ENCODE data around the gene GJD2.

The GJD2 gene

DNA sequence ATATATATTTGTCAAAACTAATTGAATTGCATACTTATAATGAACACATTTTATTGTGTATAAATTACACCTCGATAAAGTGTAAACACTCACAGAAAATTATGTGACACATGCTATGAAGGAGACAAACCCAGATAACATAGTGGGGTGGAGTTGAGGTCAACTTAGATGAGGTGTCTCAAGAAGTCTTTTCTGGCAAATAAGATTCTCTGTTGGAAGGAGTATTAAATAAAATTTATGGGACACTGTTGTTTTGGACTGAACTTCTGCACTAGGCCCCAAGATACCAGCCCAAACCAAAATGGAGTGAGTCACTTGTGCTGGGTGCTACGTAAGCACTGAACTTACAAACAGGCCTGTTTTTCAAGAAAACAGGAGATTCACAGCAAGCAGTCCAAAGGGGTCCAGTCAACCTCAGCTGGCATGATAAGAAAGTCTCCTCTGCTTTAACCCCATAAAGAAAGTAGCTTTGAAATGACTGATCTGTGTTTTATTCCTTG is 21.9 kb upstream of the GJD2 start:
- DNase-seq (ENCODE audit: low read depth, low spot score) = no peak

DNA sequence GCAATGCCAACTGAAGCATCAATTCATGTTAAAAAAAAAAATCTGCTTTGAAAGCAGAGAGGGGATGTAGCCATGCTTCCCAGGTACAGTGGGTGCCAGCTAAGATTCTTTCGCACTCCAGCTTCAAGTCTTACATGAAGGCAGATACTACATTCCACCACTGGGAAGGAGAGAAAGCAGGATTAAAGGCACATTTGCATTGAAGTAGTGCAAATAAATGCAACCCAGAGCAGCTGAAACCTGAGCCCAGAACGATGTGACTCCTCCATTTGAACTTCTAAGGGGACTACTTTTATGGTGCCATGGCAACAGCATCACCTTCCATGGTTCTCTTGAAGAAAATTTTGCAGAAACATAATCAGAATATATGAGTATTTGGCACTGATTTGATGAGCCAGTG is 19.1 kb upstream of the GJD2 start:
- no peak overlapping the region for H3K27ac ChIP-seq
- DNase-seq (ENCODE audit: low read depth, low spot score) = no peak

More for the DNA sequence above, 21.9 kb upstream of the GJD2 start:
- no peak overlapping the region for H3K27ac ChIP-seq

DNA sequence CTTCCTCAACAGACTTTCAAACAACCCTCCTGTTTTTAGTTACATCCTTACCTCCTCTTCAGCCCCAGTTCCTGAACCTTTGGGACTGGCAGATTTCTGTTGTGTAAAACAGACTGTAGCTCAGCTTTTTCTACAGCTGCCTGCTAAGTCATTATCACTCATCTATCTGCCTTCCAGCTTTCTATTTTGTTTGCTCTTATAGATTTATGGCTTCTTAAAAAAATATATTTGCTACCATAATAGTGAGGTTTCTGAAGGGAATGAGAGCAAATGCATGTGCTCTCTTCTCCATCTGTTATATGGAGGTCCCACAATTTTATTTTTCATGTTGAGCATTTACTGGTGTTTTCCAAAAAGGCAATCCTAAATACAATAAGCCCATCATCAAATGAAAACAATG is 18.2 kb upstream of the GJD2 start:
- H3K27ac ChIP-seq = no peak overlapping the region
- no peak for DNase-seq (ENCODE audit: low read depth, low spot score)

DNA sequence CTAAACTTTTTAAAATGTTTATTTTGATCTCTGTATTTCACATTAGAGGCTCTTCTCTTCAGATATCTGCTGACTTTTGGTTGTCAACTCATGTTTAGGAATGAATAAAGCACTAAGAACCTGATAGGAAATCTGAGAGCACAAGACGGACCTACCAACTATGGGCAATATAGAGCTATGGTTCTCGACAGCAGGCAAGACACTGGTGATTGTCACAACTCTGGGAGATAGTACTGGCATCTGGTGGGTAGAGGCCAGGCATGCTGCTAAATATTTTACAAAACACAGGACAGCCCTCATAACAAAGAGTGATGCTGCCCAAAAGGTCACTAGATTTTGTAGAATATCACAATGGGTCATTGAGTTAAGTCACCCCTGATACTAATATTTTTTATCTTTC is 17.5 kb upstream of the GJD2 start:
- DNase-seq (ENCODE audit: low read depth, low spot score) = no peak
- no peak overlapping the region for H3K27ac ChIP-seq

DNA sequence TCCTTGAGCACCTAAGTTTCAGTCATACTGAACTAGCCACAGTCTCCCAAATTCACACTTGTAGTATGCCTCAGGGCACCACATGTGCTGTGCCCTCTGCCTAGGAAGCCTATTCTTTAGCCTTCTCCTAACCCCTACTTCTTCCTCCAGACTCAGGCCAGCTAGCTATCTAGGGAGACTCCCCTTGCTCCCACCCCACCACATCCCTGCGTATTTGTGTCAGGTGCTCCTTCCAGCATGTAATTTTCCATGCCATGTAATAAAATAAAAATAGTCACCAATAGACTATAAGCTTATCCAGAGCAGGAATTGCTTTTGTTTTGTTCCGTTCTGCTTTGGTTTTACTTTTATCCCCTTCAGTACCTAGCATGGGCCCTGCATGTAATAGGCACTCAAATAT is 14.9 kb upstream of the GJD2 start:
- no peak overlapping the region for H3K27ac ChIP-seq
- no peak for DNase-seq (ENCODE audit: low read depth, low spot score)

DNA sequence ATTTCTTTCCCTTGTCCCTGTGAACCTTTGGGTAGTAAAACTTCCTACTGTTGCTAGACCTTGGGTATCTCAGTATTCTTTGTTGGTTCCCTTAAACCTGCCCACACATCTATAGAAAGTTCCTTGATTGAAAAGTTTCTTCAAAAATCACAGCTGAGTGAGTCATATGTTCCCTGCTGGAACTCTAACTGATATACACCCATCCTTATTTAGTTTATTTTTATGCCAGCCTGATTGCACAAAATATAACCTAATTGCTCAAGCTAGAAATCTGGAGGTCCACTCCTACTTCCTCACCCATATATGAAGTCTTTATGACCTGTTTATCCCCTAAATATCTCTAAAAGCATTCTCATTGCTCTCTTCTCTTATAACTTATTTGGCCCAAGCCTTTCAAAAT is 13.7 kb upstream of the GJD2 start:
- DNase-seq (ENCODE audit: low read depth, low spot score) = no peak
- no peak overlapping the region for H3K27ac ChIP-seq

DNA sequence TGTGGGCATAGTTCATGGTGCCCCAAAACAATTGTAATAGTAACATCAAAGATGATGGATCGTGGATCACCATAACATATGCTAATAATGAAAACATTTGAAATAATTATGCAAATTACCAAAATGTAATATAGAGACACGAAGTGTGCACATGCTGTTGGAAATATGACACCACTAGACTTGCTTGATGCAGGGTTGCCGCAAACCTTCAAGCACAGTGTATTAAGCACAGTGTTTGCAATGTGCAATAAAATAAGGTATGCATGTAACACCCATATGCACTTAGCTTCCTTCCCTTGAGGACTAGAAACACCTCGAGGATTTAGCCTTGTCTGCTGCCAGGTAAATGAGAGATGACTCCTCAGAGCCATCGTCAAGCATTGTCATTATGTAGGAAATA is 10.9 kb upstream of the GJD2 start:
- H3K27ac ChIP-seq = no peak overlapping the region
- no peak for DNase-seq (ENCODE audit: low read depth, low spot score)

DNA sequence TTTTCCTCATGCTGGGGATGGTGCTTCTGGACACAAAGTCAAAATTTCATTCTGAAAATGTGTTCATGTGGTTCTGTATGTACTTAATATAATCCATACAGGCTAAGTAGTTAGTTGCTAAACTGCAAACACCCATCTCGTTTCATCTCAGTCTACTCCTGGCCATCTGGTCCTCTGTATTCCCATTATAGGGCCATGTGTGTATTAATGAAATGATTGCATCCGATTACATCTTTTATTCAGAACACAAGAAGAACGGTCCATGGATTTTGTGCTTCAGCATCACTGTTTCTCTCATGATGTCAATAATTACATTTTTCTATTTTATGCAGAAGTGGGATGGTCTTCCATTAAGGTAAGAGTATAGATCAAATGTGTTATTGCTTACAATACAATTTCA is 6.1 kb upstream of the GJD2 start:
- no peak overlapping the region for H3K27ac ChIP-seq
- DNase-seq (ENCODE audit: low read depth, low spot score) = no peak

DNA sequence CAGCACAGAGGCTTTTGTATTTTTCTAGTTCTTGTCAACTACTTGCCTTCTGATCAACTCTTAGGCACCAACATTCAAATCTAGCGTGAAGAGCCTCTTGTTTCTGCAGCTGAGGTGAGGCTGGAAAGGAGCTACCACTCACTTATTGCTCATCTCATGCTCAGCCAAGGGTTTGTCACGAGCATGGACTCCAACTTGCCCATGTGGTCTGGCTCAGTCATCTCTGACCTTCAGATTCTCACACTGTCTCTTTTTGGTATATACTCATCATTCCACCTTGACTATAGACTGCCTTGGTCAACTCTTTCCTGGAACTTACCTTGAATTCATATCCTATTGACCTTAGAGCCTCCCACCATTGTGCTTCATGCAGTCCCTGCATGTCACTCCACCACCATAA is 5.2 kb upstream of the GJD2 start:
- no peak for DNase-seq (ENCODE audit: low read depth, low spot score)
- H3K27ac ChIP-seq = no peak overlapping the region

DNA sequence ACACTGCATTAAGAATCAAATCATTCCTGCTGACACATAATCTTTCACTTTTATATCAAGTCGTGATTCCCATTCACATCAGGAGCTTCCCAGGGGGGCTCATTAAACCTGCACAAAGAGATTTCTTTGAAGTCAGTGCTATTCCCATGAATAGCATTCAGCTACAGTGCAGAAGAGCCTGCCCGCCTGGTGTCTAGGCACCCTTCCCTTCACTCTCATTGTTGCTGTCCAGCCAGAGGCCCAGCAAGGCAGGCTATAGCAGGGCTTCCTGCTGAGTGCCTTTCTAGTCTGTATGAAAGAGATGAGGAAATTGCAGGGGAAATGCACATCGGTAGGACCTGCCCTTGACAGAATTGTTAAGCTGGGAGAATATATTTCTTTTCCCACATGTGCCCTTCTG is 4.5 kb upstream of the GJD2 start:
- no peak overlapping the region for H3K27ac ChIP-seq
- no peak for DNase-seq (ENCODE audit: low read depth, low spot score)

DNA sequence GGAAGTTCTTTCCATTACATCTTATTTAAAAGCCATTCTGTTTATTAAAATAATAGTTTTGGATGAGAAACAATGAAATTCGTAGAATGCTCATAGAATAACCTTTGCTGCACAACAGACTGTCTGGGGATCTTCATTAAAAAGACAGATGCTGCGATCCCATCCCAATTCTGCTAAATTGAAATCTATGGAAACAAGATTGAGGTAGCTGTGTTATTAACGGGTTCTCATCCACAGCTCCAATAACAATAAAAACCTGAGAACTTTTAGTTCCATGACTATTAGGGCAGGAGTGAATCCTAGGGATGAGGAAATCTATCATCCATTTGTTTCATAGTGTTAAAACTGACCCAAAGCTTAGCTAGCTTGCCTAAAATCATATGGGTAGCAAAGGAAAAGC is 2.5 kb upstream of the GJD2 start:
- DNase-seq (ENCODE audit: low read depth, low spot score) = no peak
- no peak overlapping the region for H3K27ac ChIP-seq

DNA sequence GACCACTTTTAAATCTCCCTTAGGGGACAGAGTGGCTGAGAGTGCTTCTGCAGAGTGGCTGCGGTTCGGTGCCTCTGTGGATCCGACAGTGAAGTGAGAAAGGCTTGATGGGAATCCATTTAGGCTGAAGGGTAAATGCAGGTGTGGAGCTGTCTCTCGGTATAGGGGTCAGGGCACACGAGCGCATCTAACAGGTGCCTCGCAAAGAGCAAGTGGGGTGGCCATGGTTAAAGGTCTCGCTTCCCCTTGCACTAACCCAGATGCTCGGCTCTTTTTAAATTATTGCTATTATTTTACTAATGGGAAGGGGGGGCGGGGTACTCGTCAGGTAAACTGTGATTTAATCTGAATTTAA is 598 bp upstream of the GJD2 start:
- DNase-seq (ENCODE audit: low read depth, low spot score) = no peak
- H3K27ac ChIP-seq = no peak overlapping the region

DNA sequence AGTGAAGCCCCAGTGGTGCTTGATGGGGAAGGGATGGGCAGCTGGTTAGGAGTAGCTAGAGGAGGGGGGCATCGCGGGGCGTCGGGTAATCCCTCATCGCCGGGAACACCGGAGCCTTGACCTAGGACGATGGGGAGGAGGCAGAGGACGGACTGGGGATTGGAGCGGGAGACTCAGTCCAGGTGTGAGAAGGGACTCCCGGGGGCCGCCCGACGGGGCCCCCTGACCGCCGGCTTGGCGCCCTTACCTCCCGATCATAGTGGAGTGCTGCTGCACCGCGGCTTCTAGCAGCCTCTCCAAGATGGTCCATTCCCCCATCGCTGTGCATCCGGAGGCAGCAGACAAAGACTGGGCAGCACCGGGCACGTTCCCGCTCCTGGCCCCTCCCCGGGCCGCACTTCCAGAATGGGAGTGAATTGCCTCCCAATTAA is 612 bp downstream of the GJD2 start:
- no peak for DNase-seq (ENCODE audit: low read depth, low spot score)
- no peak overlapping the region for H3K27ac ChIP-seq

DNA sequence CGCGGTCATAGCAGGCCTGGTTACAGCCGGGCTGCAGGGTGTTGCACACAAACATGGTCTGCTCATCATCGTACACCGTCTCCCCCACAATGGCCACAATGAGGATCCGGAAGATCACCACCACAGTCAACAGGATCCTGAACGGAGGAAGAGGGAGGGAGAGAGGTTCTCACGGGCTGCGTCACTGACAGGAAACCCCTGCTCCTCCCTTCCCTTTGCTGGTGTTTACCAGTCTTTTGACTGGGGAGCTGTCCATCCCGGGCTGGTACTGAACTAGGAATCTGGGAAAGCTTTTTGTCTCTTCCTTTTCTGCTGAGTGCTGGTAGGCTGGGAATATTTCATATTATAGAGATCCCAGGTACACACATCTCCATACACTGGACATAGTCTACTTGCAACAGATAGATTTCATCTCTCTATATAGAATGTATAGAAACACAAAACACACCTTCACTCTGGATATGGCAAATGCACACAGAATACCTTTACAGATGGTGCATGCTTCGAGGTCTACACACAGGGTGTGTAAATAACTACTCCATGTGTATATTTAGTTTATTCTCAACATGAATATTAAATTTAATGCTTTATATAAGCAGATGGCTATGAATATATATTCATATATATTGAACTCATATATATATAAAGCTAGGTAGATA is 1.4 kb downstream of the GJD2 start:
- DNase-seq (ENCODE audit: low read depth, low spot score) = no peak
- no peak overlapping the region for H3K27ac ChIP-seq

DNA sequence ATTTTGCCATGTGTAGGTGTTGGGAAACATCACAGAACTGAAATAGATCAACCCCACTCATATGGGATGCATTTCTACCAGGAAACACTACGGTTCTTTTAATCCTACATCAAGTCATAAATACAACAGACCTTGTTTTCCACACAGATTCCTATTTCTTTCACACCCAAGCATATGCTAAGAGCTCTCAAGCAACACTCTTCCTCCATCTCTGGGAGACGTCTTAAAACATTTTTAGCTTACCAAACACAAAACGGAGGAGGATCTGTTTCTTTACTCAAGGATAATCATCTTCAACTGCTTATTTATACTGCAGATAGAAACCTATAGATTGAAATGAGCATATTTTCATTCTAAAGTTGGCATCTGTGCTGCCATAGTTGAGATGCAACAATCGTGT is 5.1 kb downstream of the GJD2 start:
- DNase-seq (ENCODE audit: low read depth, low spot score) = no peak
- no peak overlapping the region for H3K27ac ChIP-seq

DNA sequence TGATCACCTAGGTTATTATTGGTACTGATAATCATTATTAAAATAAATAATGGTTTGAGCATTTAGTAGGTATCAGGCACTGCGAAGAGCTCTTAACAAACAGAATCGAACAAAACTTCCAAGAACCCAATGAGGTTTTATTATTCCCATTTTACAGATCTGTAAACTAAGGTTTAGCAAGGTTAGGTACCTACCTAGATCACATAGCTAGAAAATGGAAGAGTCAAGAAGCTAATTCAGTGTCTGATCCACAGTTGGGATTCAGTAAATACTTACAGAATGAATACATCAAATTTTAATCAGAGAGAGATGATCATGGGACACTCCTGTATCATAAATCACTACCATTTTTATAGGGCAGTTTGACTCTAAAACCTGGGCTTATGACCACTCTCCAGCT is 15.5 kb downstream of the GJD2 start:
- DNase-seq (ENCODE audit: low read depth, low spot score) = no peak
- no peak overlapping the region for H3K27ac ChIP-seq

DNA sequence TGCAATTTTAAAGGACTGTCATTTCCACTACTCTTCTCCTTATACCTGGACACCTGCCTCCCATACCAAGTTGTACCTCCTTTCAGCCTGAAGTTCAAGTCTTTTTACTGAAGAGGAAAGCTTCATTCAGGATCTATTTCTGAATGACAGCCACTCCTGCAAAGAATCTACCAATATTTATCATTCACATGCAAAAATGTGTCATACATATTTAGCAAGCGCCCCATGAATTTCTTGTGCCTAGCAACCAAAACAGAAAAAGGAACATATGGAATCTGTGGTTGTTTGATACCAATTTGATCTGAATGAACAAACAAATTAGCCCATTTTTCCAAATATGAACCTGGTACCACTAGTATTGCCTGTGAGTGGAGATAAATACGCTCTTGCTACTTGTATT is 16.8 kb downstream of the GJD2 start:
- H3K27ac ChIP-seq = no peak overlapping the region
- DNase-seq (ENCODE audit: low read depth, low spot score) = no peak

DNA sequence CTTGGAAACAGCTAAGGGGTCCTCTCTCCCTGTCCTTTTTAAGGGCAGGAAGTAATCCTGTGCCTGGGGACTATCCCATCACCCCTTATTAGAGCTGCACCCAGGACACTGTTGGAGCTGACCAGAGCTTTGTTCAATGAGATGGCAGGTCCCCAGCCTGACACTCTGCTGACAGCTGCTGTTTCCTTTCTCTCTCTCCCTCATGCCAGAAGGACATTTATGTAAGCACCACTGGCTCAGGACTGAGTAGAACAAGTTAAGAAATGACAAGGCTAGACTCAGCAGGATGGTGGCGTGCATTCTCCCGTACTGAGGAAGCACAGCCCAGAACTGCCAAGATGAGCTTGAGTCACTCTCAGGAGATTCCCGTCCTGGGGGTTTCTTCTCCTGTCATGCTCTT is 17.3 kb downstream of the GJD2 start:
- no peak for DNase-seq (ENCODE audit: low read depth, low spot score)
- H3K27ac ChIP-seq = no peak overlapping the region

DNA sequence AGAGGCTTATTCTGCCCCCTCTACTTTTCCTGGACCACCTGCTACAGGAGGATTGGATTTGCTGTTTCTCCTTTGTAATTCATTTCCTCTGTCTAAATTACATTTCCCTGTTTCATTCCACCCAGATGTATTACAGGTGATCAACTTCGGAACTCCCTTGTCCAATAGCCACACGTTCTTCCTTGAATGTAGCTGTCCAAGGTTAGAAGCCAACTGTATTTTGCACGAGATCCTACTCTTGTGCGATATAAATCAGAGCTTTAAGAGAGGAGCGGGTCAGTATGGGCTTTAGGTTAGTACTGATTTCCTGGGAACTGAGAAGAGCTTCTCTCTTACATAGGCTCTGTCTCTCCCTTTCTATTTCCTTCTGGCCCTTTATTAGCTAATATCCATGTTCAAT is 20.5 kb downstream of the GJD2 start:
- no peak for DNase-seq (ENCODE audit: low read depth, low spot score)
- H3K27ac ChIP-seq = no peak overlapping the region

DNA sequence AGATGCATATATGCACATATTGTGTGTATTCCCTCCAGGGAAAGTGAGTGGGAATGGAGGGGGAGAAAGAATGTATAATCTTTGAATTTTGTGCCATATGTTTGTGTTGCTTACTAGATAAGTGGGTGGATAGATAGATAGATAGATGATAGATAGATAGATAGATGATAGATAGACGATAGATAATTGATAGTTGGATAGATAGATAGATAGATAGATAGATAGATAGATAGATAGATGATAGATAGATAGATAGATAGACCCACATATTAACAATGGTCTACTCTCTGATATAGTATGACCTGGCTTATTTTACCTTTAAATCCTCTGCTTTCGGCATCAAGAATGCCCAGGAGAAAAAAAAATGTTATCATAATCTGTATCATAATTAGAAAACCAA is 21.2 kb downstream of the GJD2 start:
- DNase-seq (ENCODE audit: low read depth, low spot score) = no peak
- no peak overlapping the region for H3K27ac ChIP-seq

DNA sequence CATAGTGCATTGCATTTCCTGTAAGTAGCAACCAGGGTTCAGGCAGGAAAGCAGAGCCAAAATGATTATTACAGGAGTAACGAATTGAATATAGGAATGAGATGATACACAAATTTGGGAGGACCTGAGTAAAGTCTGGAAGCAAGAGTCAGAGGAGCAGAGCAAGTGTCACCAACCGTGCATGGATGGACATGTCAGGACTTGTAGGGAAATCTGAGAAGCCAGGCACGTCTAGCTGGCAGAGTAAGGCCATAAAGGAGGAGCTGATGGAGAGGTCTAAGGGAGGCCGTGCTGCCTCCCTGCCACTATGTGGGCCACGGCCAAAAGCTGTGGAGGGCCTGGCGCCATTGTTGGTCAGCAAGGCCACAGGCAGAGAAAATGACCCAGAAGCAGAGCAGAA is 22.4 kb downstream of the GJD2 start:
- no peak for DNase-seq (ENCODE audit: low read depth, low spot score)
- H3K27ac ChIP-seq = no peak overlapping the region

DNA sequence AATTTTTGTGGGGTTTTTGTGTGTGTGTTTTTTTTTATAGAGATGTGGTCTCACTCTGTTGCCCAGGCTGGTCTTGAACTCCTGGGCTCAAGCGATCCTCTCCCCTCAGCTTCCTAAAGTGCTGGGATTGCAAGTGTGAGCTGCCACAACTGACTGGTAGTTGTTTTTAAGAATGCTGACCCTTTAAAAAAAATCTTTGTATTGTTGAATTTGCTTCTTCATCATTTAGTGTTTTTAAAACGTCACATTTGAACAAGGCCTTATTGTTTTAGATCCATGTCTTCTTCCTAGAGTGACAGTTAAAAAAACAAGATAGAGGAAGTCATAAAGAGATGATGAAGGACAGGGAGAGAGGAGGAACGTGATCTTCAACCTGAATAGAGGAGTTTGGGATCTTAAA is 24.1 kb downstream of the GJD2 start:
- DNase-seq (ENCODE audit: low read depth, low spot score) = no peak
- no peak overlapping the region for H3K27ac ChIP-seq

DNA sequence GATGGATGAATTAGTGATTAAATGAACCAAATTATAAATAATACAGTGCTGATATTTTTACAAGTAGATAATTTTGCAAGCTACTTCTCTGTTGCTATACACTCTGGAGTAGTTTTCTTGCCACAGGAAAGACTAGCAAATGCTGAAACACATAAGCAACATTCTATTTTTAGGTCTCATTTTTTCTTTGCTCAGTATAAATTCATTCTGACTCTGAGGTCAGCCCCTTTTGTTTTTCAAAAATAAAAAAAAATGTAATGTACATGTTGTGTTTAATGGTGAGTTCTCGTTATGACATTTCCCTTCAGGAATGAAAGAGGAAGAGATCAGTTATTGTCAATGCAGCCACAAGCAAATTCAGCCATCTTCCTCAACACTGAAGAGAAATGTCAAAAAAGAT is 24.9 kb downstream of the GJD2 start:
- DNase-seq (ENCODE audit: low read depth, low spot score) = no peak
- H3K27ac ChIP-seq = no peak overlapping the region

Measured in epithelial cell of prostate (primary cell).